ENCODE results near the gene C5orf47. TPM values are rescaled to one million over a fixed set of nuclear protein-coding genes. Genes with fewer than 3 reads are reported as not detected.

Gene C5orf47
- total RNA-seq, 2 donors from 2014 or later, result 8.7 TPM; not detected in 1

Other genes with a start within 250 kb of the C5orf47 start
- 10 to 100 TPM; 36.5 to 45.3 TPM for gene CPEB4, start 100.8 kb upstream of the C5orf47 start, total RNA-seq
- under 1 TPM in 1 of 2 donors, not detected in 1; 0.74 TPM for gene NSG2, start 56.5 kb downstream of the C5orf47 start, total RNA-seq

Measured in prostate gland (tissue), 2 donors.